HG03432 (cell line): ENCODE results near the gene ANAPC4.

Experiments used
- ATAC-seq: cut with Tn5 transposase; IDR thresholded peaks from one replicate; pipeline ENCODE4 v1.9.1; 2021; ENCODE audit warnings: mild to moderate bottlenecking, moderate library complexity; ENCODE audit not compliant: unreplicated experiment

ANAPC4 gene

DNA sequence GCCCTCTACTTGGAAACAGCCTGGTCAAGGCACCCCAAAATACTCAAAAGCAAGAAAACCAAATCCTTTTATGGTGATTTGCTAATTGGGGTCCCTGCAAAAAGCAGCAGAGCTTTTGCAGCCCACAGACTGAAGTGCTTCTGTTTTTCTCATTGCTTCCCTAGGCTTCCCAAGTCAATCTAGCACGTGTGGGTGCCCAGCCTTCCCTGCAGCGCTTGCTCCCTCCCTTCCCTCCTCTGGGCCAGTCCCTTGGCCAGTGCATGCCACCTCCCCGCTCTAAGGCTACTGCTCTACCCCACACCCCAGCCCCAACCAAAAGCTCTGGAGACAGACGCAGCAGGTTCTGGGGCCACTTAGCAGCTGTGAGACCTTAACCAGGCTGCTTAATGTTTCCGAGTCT, 53.6 kb downstream of the ANAPC4 start:
- ATAC-seq = no peak

DNA sequence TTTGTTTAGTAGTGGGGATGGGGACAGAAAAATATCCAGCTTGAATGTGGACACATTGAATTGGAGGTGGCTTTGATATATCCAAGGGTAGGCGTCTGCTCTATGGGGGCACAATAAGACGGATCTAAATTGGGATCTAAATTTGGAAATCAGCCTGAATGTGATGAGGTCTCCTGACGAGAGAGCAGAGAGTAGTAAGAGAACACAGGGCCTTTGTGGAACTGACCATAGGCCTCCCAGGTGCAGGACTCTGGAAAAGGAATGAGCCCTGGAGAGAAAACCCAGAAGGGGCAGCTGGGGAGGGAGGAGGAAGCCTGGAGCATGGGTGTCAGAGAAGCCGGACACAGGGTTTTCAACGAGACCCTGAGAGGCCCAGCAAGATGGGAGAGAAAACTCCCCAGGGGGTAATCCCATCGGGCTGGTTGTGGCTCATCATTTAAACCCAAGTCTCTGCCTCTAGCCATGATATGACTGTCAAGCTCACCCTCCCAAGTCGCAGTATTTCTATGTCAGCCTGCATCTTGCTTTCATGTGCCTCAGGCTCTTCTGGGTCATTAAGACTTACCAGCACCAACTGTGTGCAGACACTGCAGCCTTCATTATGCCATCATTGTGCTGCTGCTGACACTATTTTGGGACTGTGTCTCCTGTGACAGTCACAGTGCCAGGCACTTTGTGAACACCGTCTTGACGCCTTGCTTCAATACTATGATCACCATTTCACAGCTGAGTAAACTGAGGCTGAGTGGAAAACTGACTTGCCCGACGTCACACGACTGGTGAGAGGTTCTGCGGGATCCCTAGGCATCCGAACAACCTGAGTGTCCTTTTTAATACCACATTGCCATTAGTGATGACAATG, 57.1 kb downstream of the ANAPC4 start:
- ATAC-seq = no peak

DNA sequence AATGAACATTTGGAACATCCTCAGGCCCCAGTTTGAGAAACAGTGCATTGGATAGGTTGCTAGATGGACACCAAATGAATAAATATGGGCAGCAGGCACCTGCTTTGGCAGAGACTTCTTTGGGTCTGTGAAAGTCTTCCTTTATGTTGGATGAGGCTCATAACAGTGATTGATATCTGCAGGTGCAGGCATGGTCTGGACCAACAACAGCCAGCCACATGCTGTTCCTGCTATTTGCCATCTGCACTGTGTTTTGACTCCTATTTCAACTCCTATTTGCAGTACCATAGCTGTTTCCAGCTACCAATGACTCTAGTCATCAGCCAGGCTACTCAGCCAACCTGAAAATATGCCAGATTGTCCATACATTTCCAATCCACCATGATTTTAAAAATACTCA, 60.9 kb downstream of the ANAPC4 start:
- ATAC-seq = no peak

DNA sequence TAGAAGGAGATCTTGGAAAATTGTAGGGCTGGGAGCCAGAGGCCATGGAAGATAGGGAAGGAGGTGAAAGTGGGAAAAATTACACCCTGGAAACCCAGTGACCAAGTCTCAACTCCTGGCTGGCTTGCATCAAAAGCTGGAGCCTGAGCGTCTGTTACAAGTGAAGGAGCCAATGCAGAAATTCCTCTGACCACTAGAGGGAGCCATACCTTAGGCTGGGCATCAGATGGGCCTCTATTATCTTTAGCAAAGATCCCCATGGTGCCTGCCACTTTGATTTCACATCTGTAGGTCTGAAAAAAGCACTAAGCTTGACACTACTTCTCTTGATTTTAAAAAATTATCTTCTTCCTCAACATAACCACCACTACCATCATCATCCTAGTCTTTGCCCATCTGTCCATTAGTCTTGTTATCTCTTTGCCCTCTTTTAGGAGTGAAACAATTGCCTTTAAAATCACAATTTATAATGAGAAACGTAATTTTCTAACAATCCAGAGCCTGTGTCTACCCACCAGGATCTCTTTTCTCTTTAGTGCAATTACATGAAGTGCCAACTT, 62.9 kb downstream of the ANAPC4 start:
- ATAC-seq = peak; percentile 91

DNA sequence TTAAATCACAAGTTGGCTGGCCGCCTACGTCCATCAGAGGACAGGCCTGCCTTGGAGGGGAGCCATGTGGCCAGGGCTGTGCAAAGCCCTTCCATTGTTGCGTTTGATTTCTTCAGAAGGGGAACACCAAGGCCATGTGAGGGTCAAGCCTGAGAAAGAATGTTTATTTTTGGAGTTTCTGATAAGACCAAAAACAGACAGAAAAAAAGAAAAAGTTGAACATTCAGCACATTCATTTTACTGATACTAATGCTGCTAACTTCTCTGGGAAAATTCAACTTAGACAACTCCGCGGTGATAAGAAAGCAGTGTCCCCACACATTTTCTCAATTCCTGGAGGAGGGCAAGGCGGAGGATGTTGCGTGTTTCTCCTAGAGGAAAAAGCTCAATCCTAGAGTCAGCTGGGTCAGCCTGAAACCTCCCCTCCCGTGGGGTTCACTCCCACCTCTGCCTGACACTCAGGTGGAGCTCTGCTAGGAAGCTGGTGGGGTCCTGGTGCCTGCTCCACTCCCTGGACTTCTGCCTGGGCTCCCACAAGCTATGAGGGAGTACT, 63.5 kb downstream of the ANAPC4 start:
- no peak for ATAC-seq

DNA sequence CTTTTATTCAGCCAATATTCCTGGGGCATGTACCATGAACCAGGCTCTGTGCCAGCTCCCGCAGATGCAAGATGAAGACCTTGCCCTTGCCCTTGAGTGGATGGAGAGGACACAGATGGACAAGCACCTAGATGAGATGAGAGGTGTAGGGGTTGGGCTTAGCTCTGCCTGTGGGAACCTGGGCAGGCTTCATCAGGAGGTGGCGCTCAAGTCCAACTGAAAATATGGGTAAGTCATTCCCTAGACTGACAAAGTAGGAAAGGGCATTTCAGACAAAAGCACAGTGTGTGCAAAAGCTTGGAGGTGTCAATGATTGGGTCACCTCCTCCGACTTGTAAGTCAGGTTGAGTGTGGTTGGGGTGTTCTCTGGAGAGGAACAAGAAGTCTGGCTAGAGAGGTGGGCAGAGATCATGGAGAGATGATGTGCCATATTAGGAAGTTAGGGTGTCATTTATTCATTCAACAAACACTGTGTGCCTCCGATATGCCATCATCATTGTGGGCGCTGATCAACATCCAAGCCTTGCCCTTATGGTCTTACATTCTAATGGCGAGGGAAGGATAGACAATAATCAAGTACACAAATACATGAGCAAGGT, 64.6 kb downstream of the ANAPC4 start:
- ATAC-seq = peak; percentile 57

DNA sequence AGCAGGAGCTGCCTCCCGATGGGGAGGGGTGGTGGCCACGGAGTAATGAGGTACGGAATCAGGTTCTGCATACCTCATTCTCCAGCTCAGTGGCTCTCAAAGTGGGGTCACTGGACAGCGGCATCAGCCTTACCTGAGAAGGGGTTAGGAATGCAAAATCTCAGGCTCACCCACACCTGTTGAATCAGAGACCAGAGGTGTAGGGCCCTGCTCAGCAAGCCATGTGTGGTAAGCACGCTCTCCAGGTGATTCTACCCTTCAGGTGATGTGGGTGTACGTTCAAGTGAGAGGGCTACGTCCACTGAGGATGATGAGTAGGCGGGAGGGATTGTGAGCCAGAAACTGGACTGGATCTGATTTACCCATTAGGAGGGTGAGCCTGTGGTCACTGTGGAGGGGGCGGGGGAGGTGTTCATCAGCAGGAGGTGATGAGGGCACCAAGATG, 65.8 kb downstream of the ANAPC4 start:
- ATAC-seq = no peak

DNA sequence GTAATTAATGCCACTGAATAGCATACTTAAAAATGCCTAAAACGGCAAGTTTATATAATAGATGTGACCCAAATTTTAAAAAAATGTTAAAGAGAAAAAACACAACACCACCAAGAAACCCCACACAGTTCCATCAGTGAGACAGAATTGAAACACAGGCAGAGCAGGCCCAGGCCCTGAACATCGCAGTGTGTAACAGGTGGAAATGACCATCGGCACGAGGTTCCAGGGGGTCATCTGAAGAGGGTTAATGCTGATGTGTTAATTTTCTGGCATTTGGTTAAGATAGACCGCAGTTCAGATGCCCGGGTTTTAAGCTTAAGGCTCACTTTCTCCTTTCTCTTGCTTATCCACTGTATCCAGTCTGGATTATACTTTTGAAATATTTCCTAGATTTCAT, 66.8 kb downstream of the ANAPC4 start:
- no peak for ATAC-seq

DNA sequence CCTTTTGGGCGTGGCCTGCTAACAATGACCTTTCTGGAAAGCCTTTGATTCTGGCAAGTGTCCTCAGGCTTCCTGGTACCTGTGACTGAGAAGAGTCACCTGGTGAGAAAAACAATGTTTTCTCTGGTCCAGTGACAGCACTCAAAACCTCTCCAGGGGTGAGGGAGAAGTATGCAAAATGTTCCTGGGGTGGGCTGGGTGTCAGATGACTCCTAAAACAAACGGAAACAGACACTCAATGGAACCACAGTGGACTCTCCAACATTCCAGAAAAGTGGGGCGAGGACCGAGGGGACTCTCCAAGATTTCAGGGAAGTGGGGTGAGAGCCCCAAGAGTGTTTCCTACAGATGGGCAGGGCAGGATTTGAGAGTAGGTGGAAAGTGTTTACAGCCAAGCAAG, 69.5 kb downstream of the ANAPC4 start:
- ATAC-seq = no peak

DNA sequence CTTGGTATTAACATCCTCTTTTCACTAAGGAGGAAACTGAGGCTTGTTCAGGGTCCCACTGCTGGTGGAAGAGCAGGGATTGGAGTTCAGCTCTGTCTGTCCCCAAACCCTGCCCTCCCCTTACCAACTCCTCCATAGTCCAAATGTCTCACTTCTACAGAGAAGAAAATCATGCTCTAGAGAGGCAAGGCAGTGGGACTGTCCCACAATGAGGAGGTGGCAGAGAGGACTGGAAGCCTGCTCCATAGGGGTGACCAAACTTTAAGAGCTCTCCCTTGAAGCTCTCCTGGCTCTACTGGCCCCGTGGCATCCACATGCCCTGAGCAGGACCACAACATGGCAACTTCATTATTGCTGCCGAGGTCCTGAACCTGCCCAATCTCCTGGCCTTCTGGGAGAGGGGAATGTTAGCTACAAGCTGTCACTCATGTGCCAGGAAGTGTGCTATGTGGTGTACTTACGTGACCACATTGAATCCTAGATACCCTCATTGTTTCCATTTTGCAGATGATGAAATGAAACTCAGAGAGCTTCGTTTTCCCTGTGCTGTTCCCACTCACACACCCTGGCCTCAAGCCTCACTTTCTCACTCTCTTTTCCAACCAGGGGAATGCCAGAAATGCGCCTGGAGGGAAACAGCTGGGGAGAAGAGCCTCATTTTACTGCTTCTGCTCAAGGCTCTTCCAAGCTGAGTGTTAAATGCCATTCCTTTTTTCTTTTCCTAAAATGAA, 71.5 kb downstream of the ANAPC4 start:
- ATAC-seq = no peak

DNA sequence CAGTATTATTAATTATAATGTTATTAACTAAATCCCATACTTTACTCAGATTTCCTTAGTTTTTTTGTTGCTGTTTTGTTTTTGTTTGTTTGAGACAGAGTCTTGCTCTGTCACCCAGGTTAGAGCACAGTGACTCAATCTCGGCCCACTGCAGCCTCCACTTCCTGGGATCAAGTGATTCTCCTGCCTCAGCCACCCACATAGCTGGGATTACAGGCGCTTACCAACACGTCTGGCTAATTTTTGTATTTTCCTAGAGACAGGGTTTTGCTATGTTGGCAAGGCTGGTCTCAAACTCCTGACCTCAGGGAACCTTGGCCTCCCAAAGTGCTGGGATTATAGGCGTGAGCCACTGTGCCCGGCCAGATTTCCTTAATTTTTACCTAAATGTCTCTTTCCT, 72.2 kb downstream of the ANAPC4 start:
- ATAC-seq = no peak

DNA sequence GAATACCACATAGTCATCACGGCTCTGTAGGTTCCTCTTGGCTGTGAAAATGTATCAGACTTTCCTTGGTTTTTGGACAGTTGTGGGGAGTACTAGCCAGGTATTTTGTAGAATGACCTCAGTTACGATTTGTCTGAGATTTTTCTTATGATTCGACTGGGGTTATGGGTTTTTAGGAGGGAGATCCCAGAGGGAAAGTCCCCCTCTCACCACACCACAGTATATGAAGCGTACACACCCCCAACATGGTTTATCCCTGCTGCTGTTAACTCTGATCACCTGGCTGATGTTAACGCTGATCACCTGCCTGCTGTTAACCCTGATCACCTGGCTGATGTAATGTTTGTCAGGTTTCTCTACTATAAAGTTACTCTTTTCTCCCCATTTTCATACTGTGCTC, 72.6 kb downstream of the ANAPC4 start:
- ATAC-seq = peak; percentile 72

DNA sequence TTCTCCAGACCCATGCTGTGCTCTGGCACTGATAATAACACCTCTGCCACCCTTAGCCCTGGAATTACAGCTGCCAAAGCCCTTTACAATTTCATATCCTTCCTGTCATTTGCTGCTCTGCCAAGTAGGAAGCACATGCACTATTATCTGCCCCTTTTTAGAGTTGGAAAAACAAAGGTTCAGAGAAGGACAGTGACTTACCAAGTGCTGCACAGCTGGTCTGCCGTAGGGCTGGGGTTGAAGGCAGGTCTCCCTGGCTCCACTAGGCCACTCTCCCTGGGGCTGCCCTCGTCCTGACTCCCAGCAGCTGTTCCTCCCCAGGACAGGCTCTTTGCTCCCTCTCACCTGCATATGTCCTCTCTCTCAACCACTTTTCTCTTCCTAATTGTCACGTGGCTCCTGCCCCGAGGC, 73.4 kb downstream of the ANAPC4 start:
- no peak for ATAC-seq

DNA sequence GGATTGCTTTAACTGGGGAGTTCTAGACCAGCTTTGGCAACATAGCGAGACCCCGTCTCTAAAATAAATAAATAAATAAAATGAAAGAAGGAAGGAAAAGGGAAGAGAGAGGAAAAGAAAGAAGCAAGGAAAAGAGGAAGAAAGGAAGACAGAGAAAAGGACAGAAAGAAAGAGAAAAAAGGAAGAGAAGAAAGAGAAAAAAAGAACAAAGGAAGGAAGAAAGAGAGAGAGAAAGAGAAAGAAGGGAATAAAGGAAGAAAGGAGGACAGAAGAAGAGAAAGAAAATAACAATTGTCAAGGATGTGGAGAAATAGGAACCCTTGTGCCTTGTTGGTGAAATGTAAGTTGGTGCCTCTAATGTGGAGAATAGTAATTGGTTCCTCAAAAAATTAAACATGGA, 74.6 kb downstream of the ANAPC4 start:
- ATAC-seq = no peak

DNA sequence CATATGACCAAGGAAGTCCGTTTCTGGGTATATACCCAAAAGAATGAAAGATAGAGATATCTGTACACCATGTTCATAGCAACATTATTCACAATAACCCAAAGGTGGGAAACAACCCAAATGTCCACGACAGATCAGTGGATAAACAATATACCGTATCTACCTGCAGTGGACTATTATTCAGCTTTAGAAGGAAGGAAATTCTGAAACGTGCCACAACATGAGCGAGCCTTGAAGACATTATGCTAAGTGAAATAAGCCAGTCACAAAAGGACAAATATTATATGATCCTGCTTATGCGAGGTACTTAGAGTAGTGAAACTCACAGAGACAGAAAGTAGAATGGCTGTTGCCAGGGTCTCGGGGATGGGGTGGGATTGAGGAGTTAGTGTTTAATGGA, 75.0 kb downstream of the ANAPC4 start:
- no peak for ATAC-seq

DNA sequence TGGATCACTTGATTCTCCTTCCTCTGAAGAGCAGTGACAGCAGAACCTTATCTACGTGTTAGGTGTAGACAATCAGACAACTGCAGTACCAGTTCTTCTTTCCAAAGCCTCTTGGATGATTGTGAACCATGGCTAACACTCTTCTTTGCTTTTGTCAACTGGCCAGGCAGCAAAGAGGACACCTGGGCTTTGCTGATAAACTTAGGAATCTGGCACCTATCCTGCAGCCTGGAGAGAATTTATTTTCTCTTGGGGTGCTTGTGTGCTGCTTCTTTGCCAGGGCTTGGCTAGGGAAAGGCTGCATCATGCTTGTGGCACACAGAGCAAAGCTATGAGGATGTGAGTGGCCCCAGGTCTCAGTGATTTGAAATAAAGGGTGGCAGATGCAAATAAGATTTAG, 77.4 kb downstream of the ANAPC4 start:
- no peak for ATAC-seq

DNA sequence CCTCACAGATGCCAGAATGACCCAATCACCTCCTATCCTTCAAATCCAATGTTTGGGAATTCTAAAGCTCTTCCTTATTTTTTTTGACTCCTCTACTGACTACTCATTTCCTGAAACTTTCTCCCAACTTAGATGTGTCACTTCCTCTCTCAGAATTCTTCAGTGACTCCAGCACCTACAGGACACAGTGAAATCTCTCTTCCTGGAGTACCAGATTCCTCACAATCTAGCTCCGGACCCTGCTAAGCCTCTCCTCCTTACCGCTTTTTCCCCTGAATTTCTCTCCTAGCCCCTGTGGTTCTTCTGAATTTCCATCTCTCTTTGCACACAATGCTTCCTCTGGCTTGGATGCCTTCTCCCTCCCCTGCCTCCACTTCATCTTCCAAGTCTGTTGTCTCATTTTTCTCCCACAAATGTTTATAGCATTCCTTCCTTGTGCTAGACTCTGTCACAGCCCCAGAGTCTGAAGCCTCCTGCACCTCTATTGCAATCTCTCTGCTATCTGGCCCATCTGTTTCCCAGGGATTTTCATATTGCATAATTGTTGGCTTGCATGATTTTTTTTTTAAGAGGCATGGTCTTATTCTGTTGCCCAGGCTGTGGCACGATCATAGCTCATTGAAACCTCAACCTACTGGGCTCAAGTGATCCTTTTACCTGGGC, 80.1 kb downstream of the ANAPC4 start:
- no peak for ATAC-seq

DNA sequence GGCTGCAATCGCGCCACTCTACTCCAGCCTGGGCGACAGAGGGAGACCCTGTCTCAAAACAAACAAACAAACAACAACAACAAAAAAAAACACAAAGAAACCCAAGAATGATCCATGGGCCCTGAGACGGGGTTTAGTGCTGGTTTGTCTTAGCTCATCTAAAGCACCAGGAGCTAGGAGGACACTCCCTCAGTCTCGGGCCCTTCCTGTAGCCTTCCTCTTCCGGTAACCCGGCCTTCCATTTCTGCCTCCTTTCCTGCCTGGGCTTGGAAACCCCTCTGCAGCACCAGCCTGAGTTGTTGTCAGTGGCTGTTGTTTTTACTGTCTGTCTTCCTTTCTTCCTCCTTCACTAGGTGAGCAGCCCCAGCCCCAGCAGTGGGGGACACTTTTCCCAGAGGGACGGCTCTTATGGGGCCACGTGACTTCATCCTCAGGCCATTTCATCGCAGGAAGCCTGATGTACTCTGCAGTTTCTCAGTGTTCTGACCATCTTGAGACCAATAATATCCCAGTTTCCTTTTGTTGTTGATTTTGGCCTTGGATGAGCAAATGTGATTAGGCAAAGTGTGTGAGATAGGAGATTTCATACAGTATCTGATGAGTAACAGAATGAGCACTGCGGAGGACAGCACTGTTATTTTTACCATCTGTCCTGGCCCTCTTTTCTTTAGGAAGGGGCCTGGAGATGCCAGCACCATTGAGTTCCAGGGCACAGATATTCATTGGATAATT, 90.1 kb downstream of the ANAPC4 start:
- no peak for ATAC-seq

DNA sequence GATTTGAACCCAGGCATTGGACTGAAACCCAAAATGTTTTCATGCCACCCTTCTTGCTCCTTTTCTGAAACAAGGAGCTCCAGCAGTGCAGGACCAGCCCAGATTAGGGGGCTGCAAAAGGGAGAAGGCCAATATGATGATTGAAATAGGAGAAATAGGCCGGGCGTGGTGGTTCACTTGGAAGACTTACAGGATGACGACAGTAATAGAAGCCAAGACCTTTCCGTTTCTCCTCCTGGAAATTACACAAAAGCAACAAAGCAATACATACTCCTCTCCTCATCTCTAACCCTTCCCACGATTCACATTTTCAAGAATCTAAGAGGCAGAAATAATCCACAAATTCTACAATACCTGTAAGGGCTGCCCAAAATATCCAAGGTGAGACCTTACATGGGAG, 90.8 kb downstream of the ANAPC4 start:
- no peak for ATAC-seq
